Sciatic nerve (tissue), 2 donors: ENCODE data around the gene SOST. TPM values are rescaled to one million over a fixed set of nuclear protein-coding genes. Genes with fewer than 3 reads are reported as not detected.

Experiments
- ATAC-seq: fragments of 200-7000 bp; cut with Tn5 transposase; one replicate; pipeline ENCODE4 v1.9.1; 2020; ENCODE audit warnings: mild to moderate bottlenecking, moderate library complexity
- DNase-seq: peaks from one replicate; pipeline ENCODE4 v3.0.0-alpha.2; 2020; ENCODE audit warnings: low spot score
- intact Hi-C: fragments of 100-400 bp; cut with DNase I; formaldehyde crosslinking; loops from one replicate; pipeline ENCODE4 v1.14.2; 2022
- total RNA-seq: library from RNA; stranded (reverse); fragmentation: NEBNext Ultra II Directional; extraction: Animal tissue kit (Norgen Biotek cat#: 25700); gene quantifications from one replicate; pipeline ENCODE4 v1.2.1, GENCODE V29; 2021
- donor health status: DM: no; HTN: no; CAD: no.
- donor health status: DM: no; HTN: no; CAD: no.

Gene SOST
- total RNA-seq, 1 donor from 2014 or later: not detected

DNA sequence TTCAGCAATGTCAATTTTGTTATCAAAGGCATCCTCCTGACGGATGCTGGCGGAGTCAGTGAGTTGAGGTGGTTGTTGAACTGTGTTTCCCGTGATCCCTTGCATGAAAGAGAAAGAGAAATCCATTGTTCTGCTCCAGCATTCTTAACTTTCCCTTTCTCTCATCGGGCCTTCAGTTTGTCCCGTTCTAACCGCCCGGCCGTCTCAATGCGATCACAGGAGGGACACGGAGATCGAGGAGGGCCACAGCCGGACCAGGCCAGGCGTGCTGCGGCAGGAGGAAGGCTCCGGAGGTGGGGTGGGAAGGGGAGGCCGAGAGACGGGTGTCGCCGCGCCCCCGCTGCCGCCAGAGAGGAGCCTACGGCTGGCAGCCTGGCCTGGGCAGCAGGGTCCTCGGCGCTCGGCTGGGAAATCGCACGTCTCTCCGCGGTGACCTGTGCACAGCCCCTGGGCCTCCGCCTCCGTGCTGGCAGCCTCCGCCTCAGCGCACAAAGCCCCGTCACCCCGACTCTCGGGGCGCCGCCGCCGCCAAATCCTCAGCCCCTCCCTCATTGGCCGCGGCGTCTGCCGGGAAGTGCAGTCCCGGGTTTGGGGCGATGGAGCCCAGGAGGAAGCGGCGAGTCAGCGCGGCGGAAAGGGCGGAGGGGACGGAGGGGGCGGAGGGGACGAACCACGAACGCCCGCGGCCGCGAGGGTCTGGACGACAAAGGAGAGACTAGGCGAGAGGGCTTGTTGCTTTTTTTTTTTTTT, 38.1 kb downstream of the SOST start:
- ATAC-seq: peak; percentile 96
- intact Hi-C loops: no loop called here
- DNase-seq: peak; percentile 89

DNA sequence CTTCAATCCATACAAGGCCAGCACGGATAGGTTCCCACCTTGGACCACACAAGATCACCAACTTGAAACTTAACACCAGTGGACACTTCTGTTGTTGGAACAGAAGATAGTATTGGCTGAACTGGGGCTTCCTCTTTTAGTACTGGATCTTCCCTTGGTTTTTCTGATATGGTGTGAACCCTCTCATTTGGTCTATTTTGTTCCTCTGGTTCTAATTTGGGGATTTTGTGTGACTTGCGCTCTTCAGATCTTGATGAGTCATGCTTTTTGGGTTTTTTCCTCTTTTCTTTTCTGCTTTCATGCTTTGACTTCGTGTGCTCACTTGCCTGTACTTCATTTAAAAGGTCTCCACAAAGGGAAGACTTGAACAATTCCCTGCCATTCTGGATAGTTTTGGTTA, 39.0 kb downstream of the SOST start:
- DNase-seq: no peak
- intact Hi-C loops: no loop called here
- peak; percentile 5 for ATAC-seq

DNA sequence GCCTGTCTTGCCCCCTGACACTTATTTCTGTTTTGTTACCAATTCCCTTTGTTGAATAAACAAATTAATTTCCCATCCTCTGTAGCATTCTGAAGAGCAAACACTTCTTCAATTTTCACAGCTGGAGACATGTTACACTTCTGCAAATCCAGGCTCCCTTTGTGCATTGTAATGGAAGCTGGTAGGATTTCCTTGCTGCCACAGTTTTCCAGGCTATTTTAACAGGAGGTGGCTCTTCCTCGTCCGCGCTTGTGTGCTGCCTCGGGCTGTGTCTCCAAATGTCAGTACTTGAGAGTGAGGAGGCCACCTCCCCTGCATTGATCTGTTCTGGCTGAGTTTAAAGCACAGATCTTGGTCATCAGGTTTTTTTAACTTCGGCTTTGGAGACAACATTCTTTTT, 40.0 kb downstream of the SOST start:
- DNase-seq (no peak), ATAC-seq (no peak)
- intact Hi-C loops: no loop called here

DNA sequence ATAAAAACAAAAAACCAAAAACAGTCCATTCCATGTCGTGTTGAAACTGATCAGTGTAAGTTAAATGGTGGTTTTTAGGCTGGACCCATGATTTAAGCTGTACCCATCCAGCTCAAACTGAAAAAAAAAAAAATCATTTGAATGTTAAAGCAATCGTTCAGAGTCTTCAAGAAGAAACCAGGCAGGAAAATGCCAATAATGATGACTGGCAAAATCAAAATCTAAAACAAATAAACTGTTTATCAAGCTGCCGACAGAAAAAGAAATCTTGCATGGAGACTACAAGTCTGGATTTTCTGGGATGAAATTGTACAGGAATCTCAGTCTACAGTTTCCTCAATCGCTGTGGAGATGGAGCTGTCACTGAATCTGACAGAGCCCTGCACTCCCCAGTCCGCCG, 40.7 kb downstream of the SOST start:
- intact Hi-C loops: no loop called here
- ATAC-seq: no peak
- DNase-seq: no peak

DNA sequence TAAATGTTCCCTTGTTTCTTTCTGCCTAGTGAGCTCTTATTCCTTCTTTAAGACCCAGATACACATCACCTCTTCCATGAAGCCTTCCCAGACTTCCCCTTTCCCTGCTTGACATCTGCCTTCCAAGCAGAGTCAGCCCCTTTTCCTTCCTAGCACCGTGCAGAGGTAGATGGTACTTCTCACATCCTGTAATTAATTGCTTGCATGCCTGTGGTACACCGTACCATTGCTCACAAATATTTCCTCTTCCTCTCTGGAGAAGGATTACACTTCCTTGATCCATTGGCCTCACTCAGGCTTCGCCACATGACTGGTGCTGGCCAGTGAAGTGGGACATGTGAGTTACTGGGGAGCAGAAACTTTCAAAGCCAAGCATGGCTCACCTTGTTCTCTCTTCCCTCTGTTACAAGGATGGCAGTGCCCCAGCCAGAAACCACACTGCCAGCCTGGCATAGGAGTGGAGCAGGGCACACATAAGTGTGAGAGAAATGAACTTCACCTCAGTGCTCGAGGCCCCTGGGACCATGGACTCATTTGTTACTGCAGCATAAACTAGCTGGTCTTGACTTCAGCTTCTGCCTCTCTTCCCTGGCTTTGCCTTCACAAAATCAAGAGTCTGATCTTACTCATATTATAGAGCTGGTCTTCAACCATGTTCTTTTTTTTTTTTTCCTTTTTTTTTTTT, 44.0 kb downstream of the SOST start:
- no peak for ATAC-seq
- no peak for DNase-seq
- intact Hi-C loops: no loop called here

DNA sequence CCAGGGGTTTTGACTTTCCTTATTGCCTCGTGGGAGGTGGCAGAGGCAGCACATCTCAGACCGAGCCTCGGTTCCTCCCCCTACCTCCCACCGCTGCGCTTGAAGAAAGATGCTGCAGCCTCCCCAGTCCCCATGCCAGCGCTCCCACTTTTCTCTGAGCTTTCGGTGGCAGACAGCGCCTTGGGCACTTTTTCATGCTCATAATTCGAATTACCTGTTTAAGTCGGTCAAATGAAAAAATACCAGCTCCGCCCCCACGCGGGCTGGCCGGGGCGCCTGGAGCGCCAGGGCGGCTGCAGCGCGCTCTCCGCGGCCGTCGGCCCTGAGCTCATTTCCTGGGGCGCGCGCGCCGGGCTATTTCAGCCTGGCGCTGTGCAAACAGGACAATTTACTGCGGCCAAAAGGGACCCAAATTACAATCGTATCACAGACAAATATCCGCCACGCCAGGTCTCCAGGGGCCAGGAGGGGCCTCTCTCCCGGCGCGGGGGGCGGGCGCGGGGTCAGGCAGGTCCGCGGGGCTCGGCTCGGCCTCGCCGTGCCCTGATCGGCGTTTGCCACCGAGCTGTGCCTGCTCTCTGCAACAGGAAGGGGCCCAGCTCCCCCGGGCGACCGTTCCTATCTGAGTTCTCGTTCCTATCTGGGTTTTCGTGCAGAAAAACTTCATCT, 45.0 kb downstream of the SOST start:
- intact Hi-C loops: no loop called here
- ATAC-seq (no peak), DNase-seq (no peak)

DNA sequence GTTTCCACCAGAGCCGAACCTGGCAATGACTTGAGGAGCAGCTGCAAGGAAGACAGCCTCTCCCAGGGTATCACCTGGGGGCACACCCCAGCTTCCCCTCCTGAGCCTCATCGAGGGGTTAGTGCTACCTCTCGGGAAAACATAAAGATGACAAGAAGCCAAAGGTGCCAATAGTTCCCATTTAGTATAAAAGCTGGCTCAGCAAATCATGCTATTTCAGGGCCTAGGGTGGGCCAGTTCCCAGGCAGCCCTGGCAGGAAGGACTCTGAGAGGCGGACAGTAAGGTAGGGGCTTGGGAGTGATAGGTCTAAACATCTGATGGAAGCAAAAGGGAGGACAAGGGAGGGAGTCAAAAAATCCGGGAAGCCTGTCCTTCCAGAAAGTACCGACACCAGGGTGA, 46.2 kb downstream of the SOST start:
- intact Hi-C loops: no loop called here
- no peak for ATAC-seq

DNA sequence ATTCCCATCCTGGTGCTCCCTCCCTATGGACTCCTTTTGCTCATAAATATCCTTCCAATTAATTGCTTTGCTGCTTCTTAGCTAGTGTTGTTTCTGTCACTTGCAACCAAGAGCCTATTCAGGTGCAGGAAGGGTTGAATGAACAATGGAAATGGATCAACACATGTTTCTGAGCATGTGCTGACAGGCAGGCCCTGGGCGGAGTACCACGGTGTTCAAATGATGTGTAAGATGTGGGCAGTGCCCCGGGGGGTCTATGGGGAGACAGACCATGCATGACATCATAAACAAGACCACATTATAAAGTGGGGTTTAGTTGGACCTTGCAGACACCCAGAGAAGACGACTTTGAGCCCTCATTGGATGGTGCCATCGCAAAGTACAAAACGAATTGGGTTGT, 48.5 kb downstream of the SOST start:
- intact Hi-C loops: no loop called here
- ATAC-seq: no peak
- DNase-seq: no peak

More for the DNA sequence above, 46.2 kb downstream of the SOST start:
- no peak for DNase-seq

DNA sequence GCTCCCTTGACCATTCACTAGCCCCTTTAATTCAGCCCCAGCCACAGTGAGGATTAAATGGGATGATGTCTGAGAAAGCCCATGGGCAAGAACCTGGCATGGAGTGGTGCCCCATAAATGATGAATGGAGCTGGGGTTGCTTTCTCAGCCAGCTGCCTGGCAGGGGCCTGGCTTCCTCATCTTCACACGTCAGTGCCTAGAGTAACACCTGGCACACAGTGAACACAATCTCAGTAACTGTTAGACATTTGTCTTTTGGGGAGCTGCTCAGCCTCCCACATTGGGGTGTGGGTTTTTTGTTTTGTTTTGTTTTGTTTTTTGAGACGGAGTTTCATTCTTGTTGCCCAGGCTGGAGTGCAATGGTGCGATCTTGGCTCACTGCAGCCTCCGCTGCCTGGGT, 49.4 kb downstream of the SOST start:
- intact Hi-C loops: no loop called here
- no peak for ATAC-seq
- DNase-seq: no peak

DNA sequence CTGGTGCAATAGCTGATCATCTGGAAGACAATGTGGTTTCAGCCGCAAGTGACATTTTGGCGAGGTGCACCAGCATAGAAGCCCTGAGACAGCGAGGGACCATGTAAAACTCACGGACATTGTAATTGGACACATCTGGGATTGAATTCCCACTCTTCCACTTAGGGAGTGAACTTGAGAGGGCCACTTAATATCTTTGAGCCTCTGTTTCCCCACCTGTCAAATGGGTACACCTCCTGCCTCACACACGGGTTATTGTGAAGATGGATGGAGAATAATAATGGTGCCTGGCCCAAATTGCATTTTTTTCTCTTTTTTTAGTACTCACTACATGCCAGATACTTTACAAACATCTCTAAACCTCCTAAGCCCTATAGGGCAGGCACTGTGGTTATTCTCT, 51.4 kb downstream of the SOST start:
- DNase-seq: no peak
- no peak for ATAC-seq
- intact Hi-C loops: no loop called here

DNA sequence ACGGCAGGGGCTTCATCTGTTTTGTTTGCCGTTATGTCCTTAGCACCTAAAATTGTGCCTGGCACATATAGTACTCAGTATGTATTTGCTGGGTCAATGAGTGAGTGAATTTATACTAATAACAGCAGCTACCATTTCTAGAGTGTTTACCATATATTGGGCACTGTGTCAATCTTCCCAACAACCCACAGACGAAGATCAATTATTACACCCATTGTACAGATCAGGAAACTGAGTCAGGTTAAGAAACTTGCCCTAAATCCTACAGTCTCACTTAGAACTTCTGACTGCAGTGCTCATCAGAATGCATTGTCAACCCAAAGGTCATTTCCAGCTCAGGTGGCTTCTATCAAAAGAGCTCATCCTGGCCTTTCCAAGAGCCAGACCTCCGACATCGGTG, 52.4 kb downstream of the SOST start:
- no peak for ATAC-seq
- no peak for DNase-seq

More for the DNA sequence above, 52.4 kb downstream of the SOST start:
- intact Hi-C loops: no loop called here

Other genes with a start within 250 kb of the SOST start
- 7.1 TPM for gene ETV4, start 212.5 kb downstream of the SOST start, total RNA-seq
- 19.5 TPM for gene MEOX1, start 96.9 kb downstream of the SOST start, total RNA-seq
- 54.1 TPM for gene DUSP3, start 20.2 kb upstream of the SOST start, total RNA-seq
- not detected for gene CFAP97D1, start 21.6 kb upstream of the SOST start, total RNA-seq
- 13.8 TPM for gene MPP3, start 74.4 kb upstream of the SOST start, total RNA-seq
- 22.8 TPM for gene CD300LG, start 88.4 kb upstream of the SOST start, total RNA-seq
- 4.6 TPM for gene MPP2, start 148.7 kb upstream of the SOST start, total RNA-seq
- not detected for gene PPY, start 183.7 kb upstream of the SOST start, total RNA-seq
- not detected for gene PYY, start 195.1 kb upstream of the SOST start, total RNA-seq
- gene NAGS, start 245.8 kb upstream of the SOST start, total RNA-seq: 0.58 TPM